SK-N-SH (cell line): ENCODE data around the gene KCNAB1.

Experiments used
- CHD2 ChIP-seq: fragments of 150-350 bp; IDR thresholded peaks from 2 replicates; pipeline ENCODE4 v1.6.1; 2018; ENCODE audit warnings: low read length; ENCODE audit not compliant: partially characterized antibody
- GABPA ChIP-seq: IDR thresholded peaks from 2 replicates; pipeline ENCODE4 v1.4.0; 2012; ENCODE audit warnings: low read depth, mild to moderate bottlenecking
- JUND ChIP-seq: IDR thresholded peaks from 2 replicates; pipeline ENCODE4 v1.4.0; 2012
- RFX5 ChIP-seq: IDR thresholded peaks from 2 replicates; pipeline ENCODE4 v1.6.1; 2012; ENCODE audit warnings: mild to moderate bottlenecking, improper control_type of control experiment, low read length
- TAF1 ChIP-seq: IDR thresholded peaks from 2 replicates; pipeline ENCODE4 v1.6.1; 2012; ENCODE audit warnings: low read depth, mild to moderate bottlenecking, low read length, moderate library complexity, borderline replicate concordance
- YY1 ChIP-seq: IDR thresholded peaks from 2 replicates; pipeline ENCODE4 v1.4.0; 2012; ENCODE audit warnings: low read depth, mild to moderate bottlenecking
- TF ChIP-seq, protein P1 (sequence below): fragments of 200-600 bp; sonication (generic); IDR thresholded peaks from 2 replicates; pipeline ENCODE4 v1.6.1; 2017; ENCODE audit warnings: antibody characterized with exemption, mild to moderate bottlenecking, moderate library complexity
- TF ChIP-seq, protein P2 (sequence below): fragments of 150-350 bp; IDR thresholded peaks from 2 replicates; pipeline ENCODE4 v1.6.1; 2017; ENCODE audit warnings: antibody characterized with exemption, low read length, low read depth, borderline replicate concordance
- TF ChIP-seq, protein P3 (sequence below): IDR thresholded peaks from 2 replicates; pipeline ENCODE4 v1.6.1; 2012; ENCODE audit warnings: mild to moderate bottlenecking, low read depth, low read length, moderate library complexity
- TF ChIP-seq, protein P4 (sequence below): IDR thresholded peaks from 2 replicates; pipeline ENCODE4 v1.4.0; 2012; ENCODE audit warnings: low read depth, borderline replicate concordance
- TF ChIP-seq, protein P5 (sequence below): IDR thresholded peaks from 2 replicates; pipeline ENCODE4 v1.4.0; 2012; ENCODE audit warnings: low read depth

DNA sequence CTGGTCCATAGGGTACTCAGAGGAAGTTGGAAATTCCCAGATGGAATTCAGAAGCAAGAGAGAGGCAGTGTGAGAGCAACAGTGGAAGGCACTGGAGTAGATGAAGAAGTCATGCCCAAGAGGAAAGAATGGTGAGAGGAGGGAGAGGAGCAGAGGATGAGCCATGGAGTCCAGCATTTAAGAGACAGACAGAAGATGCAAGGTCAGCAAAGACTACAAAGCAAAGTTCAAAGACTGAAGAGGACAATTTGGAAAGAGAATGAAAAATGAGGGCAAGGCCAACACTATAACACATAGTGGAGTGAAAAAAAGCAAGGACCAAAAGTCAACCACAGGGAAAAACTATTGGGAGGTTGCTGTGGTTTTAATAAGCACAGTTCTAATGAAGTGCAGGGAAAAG is 255.8 kb downstream of the KCNAB1 start:
- TF ChIP-seq, protein P1, sequence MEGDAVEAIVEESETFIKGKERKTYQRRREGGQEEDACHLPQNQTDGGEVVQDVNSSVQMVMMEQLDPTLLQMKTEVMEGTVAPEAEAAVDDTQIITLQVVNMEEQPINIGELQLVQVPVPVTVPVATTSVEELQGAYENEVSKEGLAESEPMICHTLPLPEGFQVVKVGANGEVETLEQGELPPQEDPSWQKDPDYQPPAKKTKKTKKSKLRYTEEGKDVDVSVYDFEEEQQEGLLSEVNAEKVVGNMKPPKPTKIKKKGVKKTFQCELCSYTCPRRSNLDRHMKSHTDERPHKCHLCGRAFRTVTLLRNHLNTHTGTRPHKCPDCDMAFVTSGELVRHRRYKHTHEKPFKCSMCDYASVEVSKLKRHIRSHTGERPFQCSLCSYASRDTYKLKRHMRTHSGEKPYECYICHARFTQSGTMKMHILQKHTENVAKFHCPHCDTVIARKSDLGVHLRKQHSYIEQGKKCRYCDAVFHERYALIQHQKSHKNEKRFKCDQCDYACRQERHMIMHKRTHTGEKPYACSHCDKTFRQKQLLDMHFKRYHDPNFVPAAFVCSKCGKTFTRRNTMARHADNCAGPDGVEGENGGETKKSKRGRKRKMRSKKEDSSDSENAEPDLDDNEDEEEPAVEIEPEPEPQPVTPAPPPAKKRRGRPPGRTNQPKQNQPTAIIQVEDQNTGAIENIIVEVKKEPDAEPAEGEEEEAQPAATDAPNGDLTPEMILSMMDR: no peak
- no peak for TF ChIP-seq RFX5
- TF ChIP-seq, protein P2, sequence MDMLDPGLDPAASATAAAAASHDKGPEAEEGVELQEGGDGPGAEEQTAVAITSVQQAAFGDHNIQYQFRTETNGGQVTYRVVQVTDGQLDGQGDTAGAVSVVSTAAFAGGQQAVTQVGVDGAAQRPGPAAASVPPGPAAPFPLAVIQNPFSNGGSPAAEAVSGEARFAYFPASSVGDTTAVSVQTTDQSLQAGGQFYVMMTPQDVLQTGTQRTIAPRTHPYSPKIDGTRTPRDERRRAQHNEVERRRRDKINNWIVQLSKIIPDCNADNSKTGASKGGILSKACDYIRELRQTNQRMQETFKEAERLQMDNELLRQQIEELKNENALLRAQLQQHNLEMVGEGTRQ: no peak
- no peak for TF ChIP-seq YY1
- no peak for TF ChIP-seq JUND
- TF ChIP-seq, protein P3, sequence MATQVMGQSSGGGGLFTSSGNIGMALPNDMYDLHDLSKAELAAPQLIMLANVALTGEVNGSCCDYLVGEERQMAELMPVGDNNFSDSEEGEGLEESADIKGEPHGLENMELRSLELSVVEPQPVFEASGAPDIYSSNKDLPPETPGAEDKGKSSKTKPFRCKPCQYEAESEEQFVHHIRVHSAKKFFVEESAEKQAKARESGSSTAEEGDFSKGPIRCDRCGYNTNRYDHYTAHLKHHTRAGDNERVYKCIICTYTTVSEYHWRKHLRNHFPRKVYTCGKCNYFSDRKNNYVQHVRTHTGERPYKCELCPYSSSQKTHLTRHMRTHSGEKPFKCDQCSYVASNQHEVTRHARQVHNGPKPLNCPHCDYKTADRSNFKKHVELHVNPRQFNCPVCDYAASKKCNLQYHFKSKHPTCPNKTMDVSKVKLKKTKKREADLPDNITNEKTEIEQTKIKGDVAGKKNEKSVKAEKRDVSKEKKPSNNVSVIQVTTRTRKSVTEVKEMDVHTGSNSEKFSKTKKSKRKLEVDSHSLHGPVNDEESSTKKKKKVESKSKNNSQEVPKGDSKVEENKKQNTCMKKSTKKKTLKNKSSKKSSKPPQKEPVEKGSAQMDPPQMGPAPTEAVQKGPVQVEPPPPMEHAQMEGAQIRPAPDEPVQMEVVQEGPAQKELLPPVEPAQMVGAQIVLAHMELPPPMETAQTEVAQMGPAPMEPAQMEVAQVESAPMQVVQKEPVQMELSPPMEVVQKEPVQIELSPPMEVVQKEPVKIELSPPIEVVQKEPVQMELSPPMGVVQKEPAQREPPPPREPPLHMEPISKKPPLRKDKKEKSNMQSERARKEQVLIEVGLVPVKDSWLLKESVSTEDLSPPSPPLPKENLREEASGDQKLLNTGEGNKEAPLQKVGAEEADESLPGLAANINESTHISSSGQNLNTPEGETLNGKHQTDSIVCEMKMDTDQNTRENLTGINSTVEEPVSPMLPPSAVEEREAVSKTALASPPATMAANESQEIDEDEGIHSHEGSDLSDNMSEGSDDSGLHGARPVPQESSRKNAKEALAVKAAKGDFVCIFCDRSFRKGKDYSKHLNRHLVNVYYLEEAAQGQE: no peak
- no peak for TF ChIP-seq GABPA
- TF ChIP-seq TAF1: no peak
- TF ChIP-seq, protein P4, sequence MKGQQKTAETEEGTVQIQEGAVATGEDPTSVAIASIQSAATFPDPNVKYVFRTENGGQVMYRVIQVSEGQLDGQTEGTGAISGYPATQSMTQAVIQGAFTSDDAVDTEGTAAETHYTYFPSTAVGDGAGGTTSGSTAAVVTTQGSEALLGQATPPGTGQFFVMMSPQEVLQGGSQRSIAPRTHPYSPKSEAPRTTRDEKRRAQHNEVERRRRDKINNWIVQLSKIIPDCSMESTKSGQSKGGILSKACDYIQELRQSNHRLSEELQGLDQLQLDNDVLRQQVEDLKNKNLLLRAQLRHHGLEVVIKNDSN: no peak
- TF ChIP-seq, protein P5, sequence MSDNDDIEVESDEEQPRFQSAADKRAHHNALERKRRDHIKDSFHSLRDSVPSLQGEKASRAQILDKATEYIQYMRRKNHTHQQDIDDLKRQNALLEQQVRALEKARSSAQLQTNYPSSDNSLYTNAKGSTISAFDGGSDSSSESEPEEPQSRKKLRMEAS: no peak
- no peak for TF ChIP-seq CHD2
